ENCODE data around the gene SYNE1. TPM values are rescaled to one million over a fixed set of nuclear protein-coding genes. Genes with fewer than 3 reads are reported as not detected.
"Not testable (repeated sequence)": the region's sequence is repeated elsewhere in the genome, so short reads cannot be mapped to it uniquely, and the experiment has no call there.

SYNE1 gene
- polyA plus RNA-seq, 1 donor: 105 TPM

DNA sequence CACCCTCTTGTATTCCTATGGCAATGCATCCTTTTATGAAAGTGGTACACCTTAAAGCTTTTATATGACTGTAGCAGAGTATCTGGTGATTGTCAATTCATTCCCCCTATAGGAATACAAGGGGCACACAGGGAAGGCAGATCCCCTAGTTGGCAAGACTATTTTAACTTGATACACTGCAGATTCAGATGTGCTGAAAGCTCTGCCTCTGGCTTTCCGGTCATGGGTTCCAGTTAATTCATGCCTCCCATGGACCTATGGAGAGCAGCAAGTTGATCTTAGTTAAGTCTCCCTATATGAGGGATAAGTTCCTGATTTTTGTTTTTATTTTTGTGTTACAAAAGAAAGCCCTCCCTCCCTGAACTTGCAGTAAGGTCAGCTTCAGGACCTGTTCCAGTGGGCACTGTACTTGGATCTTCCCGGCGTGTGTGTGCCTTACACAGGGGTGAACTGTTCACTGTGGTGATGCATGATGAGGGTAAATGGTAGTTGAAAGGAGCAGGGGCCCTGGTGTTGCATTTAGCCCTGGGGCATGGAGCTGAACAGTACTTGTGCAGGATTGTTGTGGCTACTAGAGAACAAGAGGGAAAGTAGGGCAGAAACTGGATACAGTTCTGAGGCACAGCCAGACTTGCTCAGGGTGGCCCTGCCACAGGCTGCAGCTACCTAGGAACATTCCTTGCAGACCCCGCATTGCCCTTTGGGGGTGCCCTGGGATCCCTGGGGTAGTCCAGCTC is 537.5 kb downstream of the SYNE1 start:
- DNase-seq: no peak

- DNase-seq: no peak
Measured at GRCh38 chr6:152098683-152099082, 538.5 kb downstream of the SYNE1 start.

GRCh38 chr6:152096863-152097496 is 540.2 kb downstream of the SYNE1 start:
- DNase-seq: peak; percentile 28

DNA sequence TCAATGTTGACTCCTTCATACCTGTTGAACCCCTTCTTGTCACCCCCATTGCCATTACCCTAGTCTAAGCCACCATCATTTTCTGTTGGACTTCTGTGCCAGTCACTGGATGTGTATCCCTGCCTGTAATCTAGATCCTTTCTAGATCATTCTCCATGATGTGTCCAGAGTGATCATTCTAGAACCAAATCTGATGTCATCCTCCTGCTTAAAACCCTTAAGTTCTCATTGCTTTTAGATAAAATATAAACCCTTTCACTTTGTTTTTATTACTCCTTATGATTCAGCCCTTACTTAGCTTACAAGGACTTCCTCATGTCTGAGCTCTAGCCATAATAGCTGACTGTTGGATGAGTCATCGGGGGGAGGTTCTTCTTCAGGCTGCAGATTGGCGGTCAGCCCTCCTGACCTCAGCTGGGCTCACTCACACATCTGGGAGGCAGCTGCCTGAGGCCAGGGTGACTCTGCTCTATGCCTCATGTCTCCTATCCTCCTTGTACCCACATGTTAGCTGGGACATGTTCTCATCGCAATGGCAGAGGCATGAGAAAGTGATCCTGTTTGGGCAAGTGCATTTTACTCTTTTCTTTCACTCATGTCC is 542.1 kb downstream of the SYNE1 start:
- no peak for DNase-seq

DNA sequence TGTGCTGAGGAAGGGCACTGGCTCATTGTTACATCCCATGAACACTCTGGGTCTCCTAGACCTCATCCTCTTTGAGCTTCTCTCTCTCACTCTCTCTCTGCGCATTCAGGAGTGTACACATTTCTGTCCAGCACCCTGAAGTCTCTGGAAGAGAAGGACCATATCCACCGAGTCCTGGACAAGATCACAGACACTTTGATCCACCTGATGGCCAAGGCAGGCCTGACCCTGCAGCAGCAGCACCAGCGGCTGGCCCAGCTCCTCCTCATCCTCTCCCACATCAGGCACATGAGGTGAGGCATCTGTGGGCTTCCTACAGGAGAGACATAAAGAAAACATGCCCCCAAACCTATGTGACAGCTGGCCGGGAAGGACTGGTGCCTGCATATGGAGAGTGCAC is 542.9 kb downstream of the SYNE1 start:
- DNase-seq: no peak

DNA sequence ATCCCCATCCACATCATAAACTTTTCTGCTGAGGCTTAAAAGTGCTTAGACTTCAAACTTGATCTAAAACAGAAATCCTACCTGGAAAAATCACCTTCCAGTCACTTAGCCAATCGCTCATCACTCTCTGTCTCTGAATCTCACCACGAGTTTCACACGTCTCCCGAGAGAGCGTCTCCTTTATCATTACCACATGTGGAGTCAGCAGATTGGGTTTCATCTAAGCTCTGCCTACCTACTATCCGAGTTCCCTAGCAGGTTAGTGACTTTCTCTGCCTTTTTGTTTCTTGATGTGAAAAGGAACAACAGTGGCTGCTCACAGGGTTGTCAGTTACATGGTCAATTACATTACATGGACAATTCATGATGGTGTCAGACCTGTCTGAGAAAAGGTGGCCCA is 543.5 kb downstream of the SYNE1 start:
- DNase-seq: no peak

GRCh38 chr6:152091851-152092341 is 545.3 kb downstream of the SYNE1 start:
- DNase-seq: no peak

GRCh38 chr6:152091201-152091600 is 546.0 kb downstream of the SYNE1 start:
- no peak for DNase-seq

DNA sequence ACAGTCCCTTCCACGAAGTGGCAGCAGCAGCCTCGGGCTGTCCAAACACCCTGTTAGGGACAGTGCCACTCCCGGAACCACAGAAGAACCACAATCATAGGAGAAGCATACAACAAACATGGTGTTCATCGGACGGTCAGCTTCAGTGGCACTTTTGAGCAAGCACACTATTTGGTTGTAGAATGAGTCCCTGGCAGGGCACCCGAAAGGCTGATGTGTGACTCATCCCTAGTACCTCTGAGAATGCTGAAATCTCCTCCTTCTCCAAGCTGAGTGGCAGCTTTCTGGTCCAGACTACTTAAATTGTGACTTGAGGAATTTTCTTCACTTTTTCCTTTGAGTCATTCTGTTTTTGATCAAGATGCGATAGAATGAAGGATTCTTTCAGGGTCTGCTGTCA is 547.2 kb downstream of the SYNE1 start:
- DNase-seq: no peak

GRCh38 chr6:152087701-152088100 is 549.5 kb downstream of the SYNE1 start:
- DNase-seq: no peak

DNA sequence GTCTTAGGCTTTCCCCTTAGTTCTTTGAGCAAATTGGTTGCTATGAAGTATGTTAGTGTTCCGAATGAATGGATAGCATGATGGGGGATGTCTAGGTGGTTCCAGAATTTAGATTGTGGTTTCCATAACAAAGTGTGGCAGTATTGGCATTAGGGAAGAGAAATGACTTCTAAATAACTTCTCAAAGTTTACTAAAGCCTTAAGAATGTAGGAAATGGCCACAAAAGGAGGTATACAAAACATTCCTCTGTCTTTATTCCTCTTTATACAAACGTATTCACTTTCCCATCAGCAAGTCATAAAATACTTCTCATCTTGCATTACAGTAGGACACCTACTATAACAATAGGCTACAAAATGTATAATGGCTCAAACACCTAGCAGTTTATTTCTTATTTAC is 550.1 kb downstream of the SYNE1 start:
- DNase-seq: no peak

DNA sequence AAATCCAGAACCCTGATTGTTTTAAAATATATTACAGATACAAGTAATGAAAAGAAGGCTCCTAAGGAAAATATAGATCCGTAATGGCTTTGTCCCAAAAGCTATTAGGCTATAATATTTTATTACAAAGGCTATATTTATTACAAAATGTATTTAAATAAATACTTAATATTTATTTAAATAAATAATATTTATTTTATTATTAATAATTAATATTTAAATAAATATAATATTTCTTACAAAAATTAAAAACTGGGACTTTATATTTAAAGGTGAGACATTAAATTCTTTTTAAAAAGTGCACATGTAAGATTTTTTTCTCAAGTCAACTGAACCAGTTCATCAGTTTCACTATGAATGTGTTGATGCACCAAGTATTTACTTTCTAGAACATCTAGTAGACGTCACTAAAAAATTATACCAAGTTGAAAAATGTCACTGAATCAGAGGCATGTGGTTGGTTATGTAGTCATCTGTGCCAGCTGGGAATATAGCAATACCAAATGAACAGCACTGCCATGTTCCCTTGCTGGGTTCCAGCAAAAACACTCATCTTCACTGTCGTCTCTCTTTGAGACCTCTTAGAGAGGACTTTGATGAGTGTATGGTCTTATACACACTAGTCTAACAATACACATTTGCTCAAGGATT is 550.8 kb downstream of the SYNE1 start:
- DNase-seq: no peak

GRCh38 chr6:152085451-152085921 is 551.7 kb downstream of the SYNE1 start:
- DNase-seq: peak; percentile 21

GRCh38 chr6:152078804-152079203 is 558.4 kb downstream of the SYNE1 start:
- DNase-seq: no peak

DNA sequence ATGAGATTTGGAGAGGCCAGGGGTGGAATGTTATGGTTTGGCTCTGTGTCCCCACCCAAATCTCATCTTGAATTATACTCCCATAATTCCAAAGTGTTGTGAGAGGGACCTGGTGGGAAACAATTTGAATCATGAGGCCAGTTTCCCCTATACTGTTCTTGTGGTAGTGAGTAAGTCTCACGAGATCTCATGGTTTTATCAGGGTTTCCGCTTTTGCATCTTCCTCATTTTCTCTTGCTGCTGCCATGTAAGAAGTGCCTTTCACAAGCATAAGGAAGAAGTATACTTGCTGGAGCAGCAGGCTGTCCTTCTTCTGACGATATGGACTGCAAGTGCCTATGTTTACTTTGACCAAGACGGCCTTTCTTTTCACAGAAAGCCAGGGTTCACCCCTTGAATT is 559.2 kb downstream of the SYNE1 start:
- DNase-seq: no peak

DNA sequence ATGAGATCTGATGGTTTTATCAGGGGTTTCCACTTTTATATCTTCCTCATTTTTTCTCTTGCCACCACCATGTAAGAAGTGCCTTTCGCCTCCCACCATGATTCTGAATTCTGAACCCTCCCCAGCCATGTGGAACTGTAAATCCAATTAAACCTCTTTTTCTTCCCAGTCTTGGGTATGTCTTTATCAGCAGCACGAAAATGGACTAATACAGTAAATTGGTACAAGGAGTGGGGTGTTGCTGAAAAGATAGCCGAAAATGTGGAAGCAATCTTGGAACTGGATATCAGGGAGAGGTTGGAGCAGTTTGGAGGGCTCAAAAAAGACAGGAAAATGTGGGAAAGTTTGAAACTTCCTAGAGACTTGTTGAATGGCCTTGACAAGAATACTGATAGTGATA is 560.9 kb downstream of the SYNE1 start:
- DNase-seq: not testable (repeated sequence)

- DNase-seq: no peak
Measured at GRCh38 chr6:152071843-152072242, 565.3 kb downstream of the SYNE1 start.

Other genes starting within 250 kb of the SYNE1 start
- 17.2 TPM for gene MYCT1, start 60.5 kb upstream of the SYNE1 start, polyA plus RNA-seq (ENCODE audit: insufficient read length)
- 1.6 TPM for gene VIP, start 113.4 kb upstream of the SYNE1 start, polyA plus RNA-seq (ENCODE audit: insufficient read length)

Data from left kidney (tissue), 2 donors.